Kidney (tissue), 14 donors: ENCODE data around the gene ACOX3. TPM values are rescaled to one million over a fixed set of nuclear protein-coding genes. Genes with fewer than 3 reads are reported as not detected.

Source experiments
- DNase-seq, 5 donors: peaks; one replicate each; pipeline ENCODE4 v3.0.0-alpha.2; 2013 to 2020
- FAIRE-seq: peaks from 2 replicates; lab custom pipeline; 2012; peaks lifted over from hg19 to GRCh38; lab: Jason Lieb, UNC
- H3K27ac ChIP-seq, 2 donors: one replicate each; pipeline ENCODE4 v1.7.0; 2013; ENCODE audit warnings: low read depth in 2 of 2, low read length in 2 of 2, inconsistent platforms in 1 of 2
- H3K27me3 ChIP-seq: one replicate; pipeline ENCODE4 v1.7.1; 2013; ENCODE audit warnings: low read length, inconsistent platforms; ENCODE audit not compliant: control insufficient read depth, insufficient read depth
- H3K36me3 ChIP-seq, 3 donors: one replicate each; pipeline versions ENCODE4 v1.7.0 to v1.7.1; 2013; ENCODE audit warnings: low read length in 3 of 3, control low read depth in 1 of 3, inconsistent platforms in 1 of 3; ENCODE audit not compliant: insufficient read depth in 3 of 3, control insufficient read depth in 2 of 3
- H3K4me1 ChIP-seq, 3 donors: one replicate each; pipeline versions ENCODE4 v1.7.0 to v1.7.1; 2013; ENCODE audit warnings: low read length in 3 of 3, inconsistent platforms in 1 of 3, low read depth in 1 of 3; ENCODE audit not compliant: control insufficient read depth in 2 of 3, insufficient read depth in 2 of 3
- H3K4me3 ChIP-seq, 3 donors: one replicate each; pipeline versions ENCODE4 v1.7.0 to v1.8.1; 2013; ENCODE audit warnings: low read length in 3 of 3, control low read depth in 1 of 3, inconsistent platforms in 1 of 3
- H3K9ac ChIP-seq, 3 donors: one replicate each; pipeline versions ENCODE4 v1.7.0 to v1.7.1; 2013; ENCODE audit warnings: low read length in 3 of 3, control low read depth in 1 of 3, inconsistent platforms in 1 of 3
- H3K9me3 ChIP-seq, 3 donors: one replicate each; pipeline versions ENCODE4 v1.7.0 to v1.7.1; 2013; ENCODE audit warnings: low read length in 3 of 3, control low read depth in 1 of 3, inconsistent platforms in 1 of 3; ENCODE audit not compliant: control insufficient read depth in 2 of 3, insufficient read depth in 1 of 3
- CTCF ChIP-seq: IDR thresholded peaks from 3 replicates; pipeline ENCODE4 v1.5.1; 2012; ENCODE audit warnings: mild to moderate bottlenecking, moderate library complexity, borderline replicate concordance; ENCODE audit not compliant: insufficient read depth; ENCODE audit errors: extremely low read depth
- intact Hi-C: fragments of 100-400 bp; cut with DNase I; formaldehyde crosslinking; loops from one replicate; pipeline ENCODE4 v1.11.1; 2022
- polyA plus RNA-seq: library from polyadenylated mRNA; stranded (reverse); fragments of 350-450 nt; fragmentation: Illumina TruSeq; extraction: RNeasy Lipid Tissue Mini Kit (QIAGEN cat#74804); gene quantifications from one replicate; pipeline ENCODE4 v1.2.3, GENCODE V29; 2014; ENCODE audit warnings: low read depth, low replicate concordance; ENCODE audit not compliant: insufficient read depth
- total RNA-seq: library from RNA; stranded (reverse); fragmentation: NEBNext Ultra II Directional; extraction: Animal tissue kit (Norgen Biotek cat#: 25700); gene quantifications from one replicate; pipeline ENCODE4 v1.2.1, GENCODE V29; 2021
- donor health status: control.
- donor health status: control.
- donor health status: control.
- donor health status: control.
- donor health status: control.
- donor health status: DM: yes; HTN: yes; CAD: no.
- donor health status: Normal renal cell carcinoma (clear cell type).

The ACOX3 gene
- total and polyA plus RNA-seq, 2 donors from 2014 or later: 10.1 to 21.7 TPM

GRCh38 chr4:8431553-8431952 is 9.0 kb downstream of the ACOX3 start:
- TF ChIP-seq CTCF: no peak
- DNase-seq (no peak), FAIRE-seq (no peak)
- no peak overlapping the region for H3K4me3 ChIP-seq
- H3K4me1 ChIP-seq: peaks cover 0 to 17% (median 8%) of the 10 kb centered on the region in 3 donors
- H3K27ac ChIP-seq: no peak overlapping the region
- H3K36me3 ChIP-seq: no peaks in the 10 kb centered on the region
- no peak overlapping the region for H3K9ac ChIP-seq
- no peaks in the 10 kb centered on the region for H3K9me3 ChIP-seq
- intact Hi-C loops: no loop called here
- no peaks in the 10 kb centered on the region for H3K27me3 ChIP-seq

- intact Hi-C loops: no loop called here
- no peaks in the 10 kb centered on the region for H3K36me3 ChIP-seq
These were observed 12.0 kb downstream of the ACOX3 start for GRCh38 chr4:8428288-8429097.

GRCh38 chr4:8427761-8428287 is 12.7 kb downstream of the ACOX3 start:
- Histone ChIP-seq H3K9ac (peak overlapping the region; percentile 33 to 90 (median 62)), H3K27ac (peak overlapping the region; percentile 66 to 82), H3K27me3 (no peaks in the 10 kb centered on the region), H3K4me1 (peaks cover 0 to 17% (median 8%) of the 10 kb centered on the region in 3 donors), H3K9me3 (no peaks in the 10 kb centered on the region), H3K36me3 (no peaks in the 10 kb centered on the region), H3K4me3 (peak overlapping the region; percentile 66 to 91 (median 78))
- DNase-seq (peak in 3 of 5 donors; percentile 34 to 86 (median 63)), FAIRE-seq (no peak)
- intact Hi-C loops: no loop called here
- TF ChIP-seq CTCF: no peak

More at GRCh38 chr4:8428288-8429097, 12.0 kb downstream of the ACOX3 start:
- Histone ChIP-seq H3K4me3 (peak overlapping the region; percentile 66 to 91 (median 78)), H3K4me1 (peaks cover 0 to 17% (median 8%) of the 10 kb centered on the region in 3 donors), H3K9me3 (no peaks in the 10 kb centered on the region), H3K27ac (peak overlapping the region; percentile 66 to 82), H3K9ac (peak overlapping the region; percentile 22 to 90 (median 33)), H3K27me3 (no peaks in the 10 kb centered on the region)
- peak; percentile 93 to 96 (median 94) for DNase-seq
- TF ChIP-seq CTCF: no peak
- no peak for FAIRE-seq
